Stimulated activated memory B cell treated with anti-CD40 and anti-IgM and Interleukin-4, amounts not matched to agents 10 μg/mL and 1 μg/mL and 100 μg/mL, for 72 hours (primary cell): ENCODE data around the gene RAMACL.
"Not testable (repeated sequence)": the region's sequence is repeated elsewhere in the genome, so short reads cannot be mapped to it uniquely, and the experiment has no call there.

Experiments used
- ATAC-seq: fragments of 150-1000 bp; cut with Tn5 transposase; 2 replicates; pipeline ENCODE4 v1.10.0; 2021
- H3K27ac Mint-ChIP-seq: one replicate; pipeline ENCODE4 v1.8.0; 2022; ENCODE audit warnings: mild to moderate bottlenecking, mixed read lengths
- H3K27me3 Mint-ChIP-seq: one replicate; pipeline ENCODE4 v1.8.0; 2022; ENCODE audit warnings: mixed read lengths
- H3K36me3 Mint-ChIP-seq: one replicate; pipeline ENCODE4 v1.8.0; 2022; ENCODE audit warnings: mixed read lengths
- H3K4me1 Mint-ChIP-seq: one replicate; pipeline ENCODE4 v1.8.0; 2022; ENCODE audit warnings: mixed read lengths
- H3K4me3 Mint-ChIP-seq: one replicate; pipeline ENCODE4 v1.8.0; 2022; ENCODE audit warnings: mild to moderate bottlenecking, moderate library complexity, mixed read lengths
- H3K9me3 Mint-ChIP-seq: one replicate; pipeline ENCODE4 v1.8.0; 2022; ENCODE audit warnings: mixed read lengths

Gene RAMACL

GRCh38 chr6:166592821-166593220 lies 6.3 kb upstream of the RAMACL start:
- peaks cover 16% of the 10 kb centered on the region for H3K36me3 Mint-ChIP-seq
- peaks cover 6% of the 10 kb centered on the region for H3K9me3 Mint-ChIP-seq
- no peak overlapping the region for H3K27ac Mint-ChIP-seq
- H3K4me1 Mint-ChIP-seq, result peaks cover 35% of the 10 kb centered on the region
- no peak for ATAC-seq
- peaks cover 10% of the 10 kb centered on the region for H3K27me3 Mint-ChIP-seq
- H3K4me3 Mint-ChIP-seq, result no peak overlapping the region

GRCh38 chr6:166591961-166592520 lies 5.6 kb upstream of the RAMACL start:
- Mint-ChIP-seq H3K9me3 (peaks cover 3% of the 10 kb centered on the region), H3K27ac (no peak overlapping the region), H3K36me3 (peaks cover 11% of the 10 kb centered on the region), H3K4me3 (no peak overlapping the region), H3K4me1 (peaks cover 38% of the 10 kb centered on the region), H3K27me3 (peaks cover 5% of the 10 kb centered on the region)
- ATAC-seq, result no peak

- no peaks in the 10 kb centered on the region for H3K27me3 Mint-ChIP-seq
- no peaks in the 10 kb centered on the region for H3K9me3 Mint-ChIP-seq
- no peak overlapping the region for H3K27ac Mint-ChIP-seq
- H3K4me3 Mint-ChIP-seq, result no peak overlapping the region
- H3K36me3 Mint-ChIP-seq, result peaks cover 4% of the 10 kb centered on the region
- no peak for ATAC-seq
- peaks cover 40% of the 10 kb centered on the region for H3K4me1 Mint-ChIP-seq
Observed at GRCh38 chr6:166591026-166591425, 4.5 kb upstream of the RAMACL start.

DNA sequence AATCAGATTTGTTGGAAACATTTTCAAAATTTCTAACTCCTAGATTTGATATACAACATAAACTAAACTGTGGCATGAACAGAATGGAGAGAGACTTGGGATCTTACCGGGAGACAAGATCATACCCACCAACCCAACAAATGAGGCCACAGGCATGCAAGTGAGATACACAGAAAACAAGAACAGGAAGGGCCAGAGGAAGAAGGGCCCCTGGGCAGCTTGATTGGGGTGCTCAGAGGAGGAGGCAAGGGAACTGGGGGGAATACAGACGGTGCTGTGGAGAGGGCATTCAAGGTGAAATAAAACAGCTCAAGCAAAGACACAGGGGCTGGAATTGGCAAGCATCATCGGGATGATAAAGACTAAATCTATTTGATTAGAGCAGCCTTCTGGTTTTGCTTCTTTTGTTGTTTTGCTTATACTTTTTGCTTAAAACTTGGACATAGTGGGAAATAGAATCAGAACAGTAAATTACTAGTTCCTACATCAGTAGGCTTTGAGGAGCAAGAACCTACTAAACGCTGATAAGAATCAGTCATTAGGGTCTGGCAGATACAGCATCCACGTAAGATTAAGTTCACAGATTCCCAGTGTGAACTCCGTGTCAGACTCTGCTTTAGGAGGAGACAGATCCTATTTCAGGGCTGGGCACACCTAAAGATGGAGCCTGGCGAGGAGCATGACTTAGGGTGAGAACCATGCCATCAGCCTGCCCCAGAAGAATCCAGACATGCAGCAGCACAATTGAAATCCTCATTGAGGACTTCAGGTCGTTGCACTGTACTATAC lies 3.5 kb upstream of the RAMACL start:
- no peak for ATAC-seq
- Mint-ChIP-seq H3K4me3 (peak overlapping the region; percentile 57), H3K27me3 (no peaks in the 10 kb centered on the region), H3K4me1 (peaks cover 40% of the 10 kb centered on the region), H3K36me3 (no peaks in the 10 kb centered on the region), H3K9me3 (no peaks in the 10 kb centered on the region), H3K27ac (peak overlapping the region; percentile 82)

- Mint-ChIP-seq H3K4me3 (peak overlapping the region; percentile 57), H3K27ac (peak overlapping the region; percentile 82), H3K36me3 (no peaks in the 10 kb centered on the region), H3K9me3 (no peaks in the 10 kb centered on the region), H3K4me1 (peaks cover 40% of the 10 kb centered on the region), H3K27me3 (no peaks in the 10 kb centered on the region)
- ATAC-seq, result peak; percentile 52
Observed at GRCh38 chr6:166589337-166589731, 2.9 kb upstream of the RAMACL start.

GRCh38 chr6:166588691-166589336 lies 2.3 kb upstream of the RAMACL start:
- peaks cover 40% of the 10 kb centered on the region for H3K4me1 Mint-ChIP-seq
- no peaks in the 10 kb centered on the region for H3K27me3 Mint-ChIP-seq
- H3K27ac Mint-ChIP-seq, result peak overlapping the region; percentile 82
- H3K9me3 Mint-ChIP-seq, result no peaks in the 10 kb centered on the region
- peak; percentile 58 for ATAC-seq
- no peaks in the 10 kb centered on the region for H3K36me3 Mint-ChIP-seq
- peak overlapping the region; percentile 57 for H3K4me3 Mint-ChIP-seq

GRCh38 chr6:166587631-166588413 lies 1.3 kb upstream of the RAMACL start:
- Mint-ChIP-seq H3K9me3 (no peaks in the 10 kb centered on the region), H3K36me3 (no peaks in the 10 kb centered on the region), H3K4me3 (peak overlapping the region; percentile 57), H3K4me1 (peaks cover 40% of the 10 kb centered on the region), H3K27ac (peak overlapping the region; percentile 82), H3K27me3 (no peaks in the 10 kb centered on the region)
- peak; percentile 93 for ATAC-seq

DNA sequence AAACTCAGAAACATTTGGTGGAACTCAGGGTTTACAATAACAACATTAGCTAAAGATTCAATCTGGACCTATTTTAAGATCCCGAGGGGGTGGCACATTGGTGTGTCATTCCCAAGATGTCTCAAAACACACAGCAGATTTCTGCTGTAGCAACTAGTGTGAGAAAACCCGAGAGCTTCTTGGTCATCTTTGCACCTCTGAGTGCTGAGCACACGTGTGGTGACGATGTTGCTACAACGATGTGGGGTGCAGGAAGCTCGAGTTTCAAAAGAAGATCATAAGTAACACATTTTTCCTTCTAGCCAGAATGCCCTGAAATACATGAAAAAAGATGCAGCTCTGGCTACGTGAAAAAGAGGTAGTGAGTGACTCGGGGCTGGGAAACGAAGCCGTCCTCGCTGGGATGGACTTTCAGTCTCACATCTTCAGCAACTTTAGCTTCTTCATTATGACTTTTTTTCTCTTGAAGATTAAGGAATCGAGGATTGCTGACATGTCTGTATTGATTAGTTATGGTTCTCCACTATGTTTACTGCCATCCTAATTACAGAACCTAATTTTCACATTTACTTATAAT lies 1.5 kb downstream of the RAMACL start:
- Mint-ChIP-seq H3K9me3 (no peaks in the 10 kb centered on the region), H3K36me3 (no peaks in the 10 kb centered on the region), H3K4me1 (peaks cover 36% of the 10 kb centered on the region), H3K4me3 (no peak overlapping the region), H3K27me3 (no peaks in the 10 kb centered on the region), H3K27ac (no peak overlapping the region)
- no peak for ATAC-seq

DNA sequence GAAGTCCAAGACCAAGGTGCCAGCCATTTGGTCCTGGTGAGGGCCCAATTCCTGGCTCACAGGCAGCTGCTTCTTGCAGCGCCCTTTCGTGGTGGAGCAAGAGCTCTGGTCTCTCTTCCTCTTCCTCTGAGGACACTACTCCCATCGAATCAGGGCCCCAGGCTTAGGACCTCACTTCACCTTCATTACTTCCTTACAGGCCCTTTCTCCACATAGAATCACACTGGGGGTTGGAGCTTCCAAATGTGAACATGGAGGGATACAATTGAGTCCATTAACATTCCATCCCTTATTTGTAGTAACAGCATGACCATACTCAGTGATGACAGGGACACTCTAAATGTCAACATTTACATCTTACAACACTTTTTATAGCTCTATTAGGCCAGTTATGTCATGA lies 2.3 kb downstream of the RAMACL start:
- Mint-ChIP-seq H3K27me3 (no peaks in the 10 kb centered on the region), H3K27ac (no peak overlapping the region), H3K9me3 (no peaks in the 10 kb centered on the region), H3K4me1 (peaks cover 28% of the 10 kb centered on the region), H3K4me3 (no peak overlapping the region), H3K36me3 (no peaks in the 10 kb centered on the region)
- no peak for ATAC-seq

DNA sequence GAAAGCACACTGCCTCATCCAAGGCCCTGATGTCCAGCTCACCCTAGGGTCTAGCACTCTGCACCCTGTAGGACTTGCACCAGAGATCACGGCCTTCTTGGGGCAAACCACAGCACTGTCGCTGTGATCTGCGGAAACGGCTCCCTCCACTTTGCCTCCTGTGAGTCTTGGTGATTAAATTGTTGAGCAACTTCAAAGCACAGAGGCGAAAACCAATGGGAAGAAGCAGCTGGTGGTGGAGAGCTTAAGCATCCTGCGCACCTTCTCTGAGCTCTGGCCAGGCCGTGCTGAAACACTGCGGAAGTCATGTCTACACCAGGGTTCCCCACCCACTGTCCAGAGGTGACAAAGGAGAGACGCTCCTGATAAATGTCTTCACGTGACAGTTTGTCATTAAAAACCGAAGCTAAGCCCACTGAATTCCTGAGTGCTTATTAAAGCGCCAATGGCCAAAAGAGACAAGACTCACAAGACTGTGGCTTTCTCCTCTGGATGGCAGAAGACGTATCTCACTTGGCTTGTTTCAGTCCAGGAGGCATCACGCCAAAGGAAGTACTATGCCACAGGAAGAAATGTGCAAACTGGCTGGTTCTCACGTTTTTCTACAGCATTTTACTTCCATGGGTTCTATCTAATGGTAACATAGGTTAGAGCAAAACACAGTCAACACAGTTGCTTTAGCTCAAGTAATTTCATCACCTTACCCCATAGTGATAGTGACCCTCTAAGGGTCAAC lies 3.1 kb downstream of the RAMACL start:
- Mint-ChIP-seq H3K9me3 (no peaks in the 10 kb centered on the region), H3K27ac (no peak overlapping the region), H3K36me3 (no peaks in the 10 kb centered on the region), H3K4me3 (no peak overlapping the region), H3K4me1 (peaks cover 21% of the 10 kb centered on the region), H3K27me3 (no peaks in the 10 kb centered on the region)
- no peak for ATAC-seq

- no peak for ATAC-seq
- no peak overlapping the region for H3K4me3 Mint-ChIP-seq
- H3K27ac Mint-ChIP-seq, result no peak overlapping the region
- H3K36me3 Mint-ChIP-seq, result no peaks in the 10 kb centered on the region
- peaks cover 9% of the 10 kb centered on the region for H3K4me1 Mint-ChIP-seq
- H3K27me3 Mint-ChIP-seq, result no peaks in the 10 kb centered on the region
- H3K9me3 Mint-ChIP-seq, result peaks cover under 1% of the 10 kb centered on the region
Observed at GRCh38 chr6:166582258-166582657, 4.2 kb downstream of the RAMACL start.

DNA sequence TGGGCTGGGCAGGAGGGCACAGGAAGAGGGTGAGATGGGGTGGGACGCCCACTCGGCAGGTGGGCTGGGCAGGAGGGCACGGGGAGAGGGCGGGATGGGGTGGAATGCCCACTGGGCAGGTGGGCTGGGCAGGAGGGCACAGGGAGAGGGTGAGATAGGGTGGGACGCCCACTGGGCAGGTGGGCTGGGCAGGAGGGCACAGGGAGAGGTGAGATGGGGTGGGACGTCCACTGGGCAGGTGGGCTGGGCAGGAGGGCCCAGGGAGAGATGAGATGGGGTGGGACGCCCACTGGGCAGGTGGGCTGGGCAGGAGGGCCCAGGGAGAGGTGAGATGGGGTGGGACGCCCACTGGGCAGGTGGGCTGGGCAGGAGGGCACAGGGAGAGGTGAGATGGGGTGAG lies 4.7 kb downstream of the RAMACL start:
- H3K36me3 Mint-ChIP-seq, H3K27ac Mint-ChIP-seq, H3K4me1 Mint-ChIP-seq, H3K27me3 Mint-ChIP-seq, H3K4me3 Mint-ChIP-seq, H3K9me3 Mint-ChIP-seq, ATAC-seq: not testable (repeated sequence)

GRCh38 chr6:166581091-166581511 lies 5.4 kb downstream of the RAMACL start:
- H3K27me3 Mint-ChIP-seq, result no peaks in the 10 kb centered on the region
- no peaks in the 10 kb centered on the region for H3K4me1 Mint-ChIP-seq
- H3K4me3 Mint-ChIP-seq, result no peak overlapping the region
- no peak for ATAC-seq
- peaks cover 9% of the 10 kb centered on the region for H3K9me3 Mint-ChIP-seq
- no peak overlapping the region for H3K27ac Mint-ChIP-seq
- H3K36me3 Mint-ChIP-seq, result peaks cover 5% of the 10 kb centered on the region
